HG02973 (cell line): ENCODE measurements around the gene RASGEF1C.

Source experiments
- ATAC-seq: cut with Tn5 transposase; IDR thresholded peaks from one replicate; pipeline ENCODE4 v1.9.1; 2021; ENCODE audit warnings: moderate library complexity; ENCODE audit not compliant: unreplicated experiment

Gene RASGEF1C

GRCh38 chr5:180068519-180069090 lies 140.4 kb downstream of the RASGEF1C start:
- no peak for ATAC-seq

DNA sequence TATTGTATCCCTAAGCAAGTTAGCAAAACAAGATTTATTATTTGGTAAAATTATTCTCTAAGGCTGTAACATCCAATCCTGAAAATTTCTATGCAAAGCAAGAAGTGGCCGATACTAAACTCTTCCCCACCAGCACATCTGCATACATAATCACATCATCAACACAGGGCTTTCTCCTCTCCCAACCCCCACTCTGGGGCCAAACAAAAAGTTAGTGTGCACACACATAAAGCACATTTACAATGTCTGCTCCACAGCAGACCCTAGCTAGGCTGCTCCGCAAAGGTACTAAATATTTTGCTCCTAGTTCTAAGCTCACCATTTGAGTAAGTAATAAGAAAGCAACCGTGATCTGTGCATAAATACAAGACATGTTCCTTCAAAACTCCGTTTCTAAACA lies 141.0 kb downstream of the RASGEF1C start:
- ATAC-seq: no peak

- ATAC-seq: no peak
These were observed 148.8 kb downstream of the RASGEF1C start for GRCh38 chr5:180060192-180060591.

DNA sequence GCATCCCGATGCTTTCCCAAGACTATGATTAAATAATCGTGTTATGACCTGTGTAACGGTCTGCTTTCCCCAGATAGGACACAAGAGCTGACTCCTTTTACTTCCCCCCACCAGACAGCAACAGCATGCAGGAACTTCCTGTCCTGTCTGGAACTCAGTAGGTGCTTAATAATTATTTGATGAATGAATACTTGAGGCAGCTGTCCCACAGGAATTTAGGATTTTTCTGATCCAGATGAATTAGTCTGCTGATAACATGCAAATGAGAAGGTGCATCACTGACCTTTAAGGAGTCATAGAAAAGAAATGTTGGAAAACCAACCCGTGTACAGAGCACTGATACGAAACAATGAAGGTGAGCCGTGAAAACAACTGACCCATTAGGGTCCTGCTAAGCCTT lies 149.7 kb downstream of the RASGEF1C start:
- no peak for ATAC-seq

DNA sequence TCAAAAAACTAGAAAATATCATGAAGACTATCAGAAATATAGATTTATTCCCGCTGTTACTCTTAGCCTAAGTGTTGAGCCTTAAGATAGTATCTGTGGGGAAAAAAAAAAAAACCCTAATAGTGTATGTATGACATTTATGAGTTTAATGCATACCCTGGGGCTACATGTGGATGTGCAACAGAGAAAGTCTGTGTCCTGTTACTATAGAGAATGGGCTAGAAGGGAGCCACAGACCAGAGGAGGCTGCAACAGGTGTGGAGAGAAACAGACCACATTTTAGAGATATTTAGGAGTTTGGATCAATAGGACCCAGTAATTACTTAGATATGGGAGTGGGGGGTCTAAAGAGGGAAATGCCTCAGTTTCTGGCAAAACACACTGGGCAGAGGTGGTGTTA lies 152.9 kb downstream of the RASGEF1C start:
- ATAC-seq: no peak

GRCh38 chr5:180054226-180054625 lies 154.8 kb downstream of the RASGEF1C start:
- ATAC-seq: no peak

GRCh38 chr5:180053061-180053602 lies 155.9 kb downstream of the RASGEF1C start:
- no peak for ATAC-seq

- ATAC-seq: no peak
These were observed 156.7 kb downstream of the RASGEF1C start for GRCh38 chr5:180052211-180052818.
